ENCODE results near the gene RNF167. TPM values are rescaled to one million over a fixed set of nuclear protein-coding genes. Genes with fewer than 3 reads are reported as not detected.
A peak's percentile ranks its signal among the peaks of the same experiment; 100 is the strongest.

Gene RNF167
- total RNA-seq, 1 experiment from 2014 or later, result 100.0 TPM

DNA sequence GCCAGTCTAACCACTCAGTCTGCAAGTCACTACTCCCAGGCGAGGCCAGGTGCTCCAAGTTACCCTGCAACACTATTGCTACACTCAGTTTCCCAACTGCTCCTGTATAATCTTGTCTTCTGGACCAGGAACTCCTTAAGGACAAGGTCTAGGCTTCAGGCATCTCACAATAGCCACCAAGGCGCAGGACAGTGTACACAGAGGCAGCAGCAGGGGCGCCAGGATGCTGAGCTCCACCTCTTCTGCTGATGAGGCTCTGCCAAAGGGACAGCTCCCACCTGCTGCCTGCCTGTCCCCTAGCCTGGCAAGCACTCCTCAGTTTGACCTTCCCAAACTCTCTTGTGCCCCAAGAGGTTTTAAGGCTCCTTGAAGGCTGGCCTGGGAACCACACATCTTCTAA, 3.6 kb upstream of the RNF167 start:
- intact Hi-C loops (cut with micrococcal nuclease), result no loop called here
- no peak for DNase-seq (ENCODE audit: unreplicated experiment)
- Mint-ChIP-seq H3K36me3 (ENCODE audit: insufficient read depth, unreplicated experiment) (peaks cover 41% of the 10 kb centered on the region), H3K27me3 (ENCODE audit: insufficient read depth, unreplicated experiment) (no peaks in the 10 kb centered on the region), H3K9me3 (ENCODE audit: unreplicated experiment) (no peaks in the 10 kb centered on the region), H3K4me1 (ENCODE audit: insufficient read depth, unreplicated experiment) (peaks cover 22% of the 10 kb centered on the region), H3K4me3 (ENCODE audit: unreplicated experiment) (no peak overlapping the region), H3K27ac (ENCODE audit: low read depth, unreplicated experiment) (no peak overlapping the region)
- BruUV-seq (replicated peaks), result no TSS peak
- TF ChIP-seq, protein P1, sequence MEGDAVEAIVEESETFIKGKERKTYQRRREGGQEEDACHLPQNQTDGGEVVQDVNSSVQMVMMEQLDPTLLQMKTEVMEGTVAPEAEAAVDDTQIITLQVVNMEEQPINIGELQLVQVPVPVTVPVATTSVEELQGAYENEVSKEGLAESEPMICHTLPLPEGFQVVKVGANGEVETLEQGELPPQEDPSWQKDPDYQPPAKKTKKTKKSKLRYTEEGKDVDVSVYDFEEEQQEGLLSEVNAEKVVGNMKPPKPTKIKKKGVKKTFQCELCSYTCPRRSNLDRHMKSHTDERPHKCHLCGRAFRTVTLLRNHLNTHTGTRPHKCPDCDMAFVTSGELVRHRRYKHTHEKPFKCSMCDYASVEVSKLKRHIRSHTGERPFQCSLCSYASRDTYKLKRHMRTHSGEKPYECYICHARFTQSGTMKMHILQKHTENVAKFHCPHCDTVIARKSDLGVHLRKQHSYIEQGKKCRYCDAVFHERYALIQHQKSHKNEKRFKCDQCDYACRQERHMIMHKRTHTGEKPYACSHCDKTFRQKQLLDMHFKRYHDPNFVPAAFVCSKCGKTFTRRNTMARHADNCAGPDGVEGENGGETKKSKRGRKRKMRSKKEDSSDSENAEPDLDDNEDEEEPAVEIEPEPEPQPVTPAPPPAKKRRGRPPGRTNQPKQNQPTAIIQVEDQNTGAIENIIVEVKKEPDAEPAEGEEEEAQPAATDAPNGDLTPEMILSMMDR (IDR thresholded peaks at IDR 0.05; ENCODE audit: unreplicated experiment), result no peak
- POLR2A ChIA-PET, result interaction anchor here (0.6 to 1.4 kb wide), 7 partner anchors 11 to 147 kb away, joined by 3 to 6 read pairs (median 3); partner anchors contain the start of genes PFN1 and SPAG7
- CTCF ChIA-PET, result interaction anchor here (0.8 to 2.3 kb wide), 2 partner anchors 17 to 27 kb away, joined by 4 to 5 read pairs; no protein-coding TSS in a partner anchor

DNA sequence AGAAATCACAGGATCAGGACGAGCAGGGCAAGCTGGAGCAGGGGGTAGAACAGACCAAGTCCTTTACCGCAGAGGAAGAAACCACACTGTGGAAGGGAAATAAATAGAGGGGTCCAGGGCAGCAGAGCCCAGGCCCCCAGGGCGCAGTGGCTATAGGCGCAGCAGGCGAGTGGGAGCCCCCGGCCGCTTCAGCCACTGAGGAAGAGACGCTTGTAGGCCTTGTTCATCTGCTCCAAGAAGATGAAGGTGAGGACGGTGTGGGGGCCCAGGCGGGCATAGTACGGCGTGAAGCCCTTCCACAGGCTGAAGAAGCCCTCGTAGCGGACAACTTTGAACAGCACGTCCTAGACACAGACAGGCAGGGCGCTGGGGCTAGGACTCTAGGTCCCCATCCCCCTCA, 2.5 kb upstream of the RNF167 start:
- POLR2A ChIA-PET, result interaction anchor here (0.6 to 21.5 kb wide), 4 partner anchors 8 to 30 kb away, joined by 3 to 639 read pairs (median 18); partner anchors contain the start of gene SPAG7
- H3K27me3 Mint-ChIP-seq (ENCODE audit: insufficient read depth, unreplicated experiment), result no peaks in the 10 kb centered on the region
- DNase-seq (ENCODE audit: unreplicated experiment), result no peak
- H3K9me3 Mint-ChIP-seq (ENCODE audit: unreplicated experiment), result no peaks in the 10 kb centered on the region
- peaks cover 33% of the 10 kb centered on the region for H3K4me1 Mint-ChIP-seq (ENCODE audit: insufficient read depth, unreplicated experiment)
- peak overlapping the region; percentile 91 for H3K4me3 Mint-ChIP-seq (ENCODE audit: unreplicated experiment)
- no peak overlapping the region for H3K27ac Mint-ChIP-seq (ENCODE audit: low read depth, unreplicated experiment)
- H3K36me3 Mint-ChIP-seq (ENCODE audit: insufficient read depth, unreplicated experiment), result peaks cover 41% of the 10 kb centered on the region
- CTCF ChIA-PET, result interaction anchor here (0.6 to 2.3 kb wide), 2 partner anchors 29 to 44 kb away, joined by 3 to 5 read pairs; no protein-coding TSS in a partner anchor
- intact Hi-C loops (cut with micrococcal nuclease), result no loop called here
- no TSS peak for BruUV-seq (replicated peaks)
- TF ChIP-seq, protein P1 (IDR thresholded peaks at IDR 0.05; ENCODE audit: unreplicated experiment), result no peak

DNA sequence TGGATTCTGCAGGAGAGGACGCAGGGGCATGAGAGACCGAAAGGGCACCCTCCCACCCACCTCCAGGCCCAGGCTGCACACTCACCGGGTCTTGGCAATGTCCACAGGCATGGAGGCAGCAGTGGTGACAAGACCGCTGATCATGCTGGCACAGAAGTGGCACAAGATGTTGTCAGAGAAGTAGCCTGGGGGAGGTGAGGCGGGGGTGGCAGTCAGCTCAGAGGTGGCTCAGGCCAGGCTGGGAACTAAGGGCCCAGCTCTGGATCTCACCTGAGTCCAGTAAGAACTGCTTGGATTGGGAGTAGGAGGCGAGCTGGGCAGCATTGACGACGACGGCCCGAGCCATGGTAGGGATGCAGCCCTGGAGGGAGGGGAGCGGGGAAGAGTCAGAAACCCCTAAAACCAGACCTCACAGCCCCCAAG, 2.0 kb upstream of the RNF167 start:
- Mint-ChIP-seq H3K27ac (ENCODE audit: low read depth, unreplicated experiment) (peak overlapping the region; percentile 98), H3K4me3 (ENCODE audit: unreplicated experiment) (peak overlapping the region; percentile 91), H3K9me3 (ENCODE audit: unreplicated experiment) (no peaks in the 10 kb centered on the region), H3K27me3 (ENCODE audit: insufficient read depth, unreplicated experiment) (no peaks in the 10 kb centered on the region), H3K4me1 (ENCODE audit: insufficient read depth, unreplicated experiment) (peaks cover 39% of the 10 kb centered on the region), H3K36me3 (ENCODE audit: insufficient read depth, unreplicated experiment) (peaks cover 44% of the 10 kb centered on the region)
- ChIA-PET POLR2A (interaction anchor here (0.9 to 21.5 kb wide), 4 partner anchors 11 to 29 kb away, joined by 3 to 639 read pairs (median 18); partner anchors contain the start of gene SPAG7), CTCF (interaction anchor here (0.5 to 3.0 kb wide), 4 partner anchors 27 to 44 kb away, joined by 3 to 24 read pairs (median 3); no protein-coding TSS in a partner anchor)
- DNase-seq (ENCODE audit: unreplicated experiment), result no peak
- intact Hi-C loops (cut with micrococcal nuclease), result no loop called here
- TF ChIP-seq, protein P1 (IDR thresholded peaks at IDR 0.05; ENCODE audit: unreplicated experiment), result no peak
- BruUV-seq (replicated peaks), result no TSS peak

DNA sequence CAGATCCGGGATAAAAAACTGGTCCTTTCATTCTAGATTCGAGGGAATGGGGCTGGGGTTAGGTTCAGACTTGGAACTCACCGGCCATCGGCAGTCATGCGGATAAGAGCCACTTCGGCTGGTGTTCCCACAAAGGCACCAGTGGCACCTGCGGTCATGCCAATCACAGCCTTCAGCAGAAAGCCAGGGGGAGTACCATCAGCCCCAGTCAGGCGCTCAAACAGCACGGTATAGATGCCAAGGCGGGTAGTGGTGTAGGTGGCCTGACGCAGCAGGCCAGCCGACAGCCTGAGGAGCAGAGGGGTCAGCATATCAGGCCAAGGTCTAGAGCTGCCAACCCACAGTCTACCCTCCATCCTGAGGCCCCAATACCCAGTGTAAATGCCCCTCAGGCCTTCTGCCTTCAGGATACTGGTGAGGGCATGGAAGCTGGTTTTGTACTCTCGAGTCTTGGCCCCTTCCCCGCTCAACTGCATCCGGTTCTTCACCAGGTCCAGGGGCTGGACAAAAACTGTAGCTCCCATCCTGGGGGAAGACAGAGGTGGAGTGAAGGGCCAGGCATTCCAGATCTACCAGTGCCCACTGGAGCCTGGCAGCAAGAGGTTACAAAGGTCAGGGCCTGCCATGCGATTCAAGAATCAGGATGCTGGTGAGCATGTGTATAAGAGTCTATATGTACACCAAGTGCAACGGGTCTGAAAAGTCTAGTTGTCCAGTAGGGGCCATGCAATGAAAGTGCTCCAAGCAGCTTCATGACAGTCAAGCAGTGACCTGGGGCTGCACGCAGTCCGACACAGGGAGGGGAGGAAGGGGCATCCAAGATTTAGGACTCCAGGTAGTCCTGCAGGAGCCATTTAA, 1.2 kb upstream of the RNF167 start:
- DNase-seq (ENCODE audit: unreplicated experiment), result no peak
- ChIA-PET CTCF (interaction anchor here (0.5 to 3.0 kb wide), 9 partner anchors 19 to 819 kb away, joined by 3 to 24 read pairs (median 4); no protein-coding TSS in a partner anchor), POLR2A (interaction anchor here (1.1 to 21.5 kb wide), 16 partner anchors 9 to 236 kb away, joined by 4 to 639 read pairs (median 16); partner anchors contain the start of genes ARRB2, CAMTA2, ENO3 and INCA1)
- TF ChIP-seq, protein P1 (IDR thresholded peaks at IDR 0.05; ENCODE audit: unreplicated experiment), result no peak
- peak overlapping the region; percentile 98 for H3K27ac Mint-ChIP-seq (ENCODE audit: low read depth, unreplicated experiment)
- H3K9me3 Mint-ChIP-seq (ENCODE audit: unreplicated experiment), result no peaks in the 10 kb centered on the region
- H3K27me3 Mint-ChIP-seq (ENCODE audit: insufficient read depth, unreplicated experiment), result no peaks in the 10 kb centered on the region
- peak overlapping the region; percentile 91 for H3K4me3 Mint-ChIP-seq (ENCODE audit: unreplicated experiment)
- peaks cover 49% of the 10 kb centered on the region for H3K36me3 Mint-ChIP-seq (ENCODE audit: insufficient read depth, unreplicated experiment)
- intact Hi-C loops (cut with micrococcal nuclease), result no loop called here
- BruUV-seq (replicated peaks), result TSS peak; percentile 15
- peaks cover 41% of the 10 kb centered on the region for H3K4me1 Mint-ChIP-seq (ENCODE audit: insufficient read depth, unreplicated experiment)
